Body of pancreas (tissue), 4 donors: ENCODE data around the gene GMPPA. TPM values are rescaled to one million over a fixed set of nuclear protein-coding genes. Genes with fewer than 3 reads are reported as not detected.

Experiments
- ATAC-seq: fragments of 150-250 bp; one replicate; pipeline ENCODE4 v1.9.1; 2016
- DNase-seq, 4 donors: peaks; one replicate each; pipeline ENCODE4 v3.0.0-alpha.2; 2019
- H3K27ac ChIP-seq, 4 donors: fragments of 200-600 bp; sonication (generic); 1 replicate in 3 of 4; 2 replicates in 1 of 4; pipeline versions ENCODE4 v1.5.1 to v1.6.1; 2016 to 2019; ENCODE audit warnings: mild to moderate bottlenecking in 1 of 4, mixed read lengths in 1 of 4, moderate library complexity in 1 of 4
- H3K27me3 ChIP-seq, 2 donors: fragments of 200-600 bp; sonication (generic); one replicate each; pipeline ENCODE4 v1.6.0; 2016; ENCODE audit warnings: mild to moderate bottlenecking in 1 of 2
- H3K36me3 ChIP-seq, 2 donors: fragments of 200-600 bp; sonication (generic); replicated peaks in 1 of 2; 2 replicates each; pipeline ENCODE4 v1.5.1; 2016; ENCODE audit warnings: low read depth in 2 of 2; ENCODE audit not compliant: insufficient read depth in 1 of 2
- H3K4me1 ChIP-seq: fragments of 200-600 bp; sonication (generic); one replicate; pipeline ENCODE4 v1.6.0; 2016
- H3K4me3 ChIP-seq, 2 donors: fragments of 200-600 bp; sonication (generic); 1 replicate in 1 of 2; 2 replicates in 1 of 2; pipeline ENCODE4 v1.5.1; 2016 to 2019
- H3K9me3 ChIP-seq, 3 donors: fragments of 200-600 bp; sonication (generic); 1 replicate in 2 of 3; 2 replicates in 1 of 3; pipeline ENCODE4 v1.5.1; 2016
- POLR2A ChIP-seq, 3 donors: fragments of 450-650 bp; IDR thresholded peaks; one replicate each; pipeline ENCODE4 v1.6.1; 2016; ENCODE audit warnings: antibody characterized with exemption in 3 of 3, mild to moderate bottlenecking in 2 of 3
- WGBS, 2 donors: methylation state at CpG; one replicate each; pipeline ENCODE4 v1.1.5; 2017; 5-methylcytosine and 5-hydroxymethylcytosine counted together
- intact Hi-C: fragments of 100-400 bp; cut with DNase I; formaldehyde crosslinking; loops from one replicate; pipeline ENCODE4 v1.15.1; 2023
- total RNA-seq, 2 donors: library from RNA; depleted of rRNA; stranded (reverse); fragments of >200 nt; gene quantifications; one replicate each; pipeline ENCODE4 v1.1.0, GENCODE V29; 2016
- TF ChIP-seq, protein P1 (sequence below), 7 experiments: fragments of 450-650 bp in 4 of 7; fragments of 200-600 bp in 3 of 7; sonication (generic) in 3 of 7; IDR thresholded peaks; one replicate each; pipeline ENCODE4 v1.5.1; 2016 to 2019; ENCODE audit warnings: antibody characterized with exemption in 7 of 7

Gene GMPPA
- total RNA-seq, 2 donors from 2014 or later, result 40.5 to 57.4 TPM

DNA sequence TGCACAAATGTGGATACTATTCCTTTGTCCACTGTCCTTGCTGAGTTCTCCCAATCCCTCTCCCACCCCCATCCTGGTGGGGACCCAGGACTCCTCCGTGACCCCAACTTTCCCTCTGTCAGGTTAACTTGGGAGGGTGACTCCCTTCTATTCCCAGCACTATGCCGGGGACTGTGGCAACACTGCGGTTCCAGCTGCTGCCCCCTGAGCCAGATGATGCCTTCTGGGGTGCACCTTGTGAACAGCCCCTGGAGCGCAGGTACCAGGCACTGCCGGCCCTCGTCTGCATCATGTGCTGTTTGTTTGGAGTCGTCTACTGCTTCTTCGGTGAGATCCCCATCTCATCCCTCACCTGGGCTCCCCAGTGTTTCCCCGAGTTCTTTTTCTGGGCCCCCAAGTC, 45.9 kb downstream of the GMPPA start:
- ATAC-seq, result no peak
- H3K27ac ChIP-seq, result peak overlapping the region in 3 of 4 donors; percentile 97 to 98 (median 97)
- TF ChIP-seq, protein P1, sequence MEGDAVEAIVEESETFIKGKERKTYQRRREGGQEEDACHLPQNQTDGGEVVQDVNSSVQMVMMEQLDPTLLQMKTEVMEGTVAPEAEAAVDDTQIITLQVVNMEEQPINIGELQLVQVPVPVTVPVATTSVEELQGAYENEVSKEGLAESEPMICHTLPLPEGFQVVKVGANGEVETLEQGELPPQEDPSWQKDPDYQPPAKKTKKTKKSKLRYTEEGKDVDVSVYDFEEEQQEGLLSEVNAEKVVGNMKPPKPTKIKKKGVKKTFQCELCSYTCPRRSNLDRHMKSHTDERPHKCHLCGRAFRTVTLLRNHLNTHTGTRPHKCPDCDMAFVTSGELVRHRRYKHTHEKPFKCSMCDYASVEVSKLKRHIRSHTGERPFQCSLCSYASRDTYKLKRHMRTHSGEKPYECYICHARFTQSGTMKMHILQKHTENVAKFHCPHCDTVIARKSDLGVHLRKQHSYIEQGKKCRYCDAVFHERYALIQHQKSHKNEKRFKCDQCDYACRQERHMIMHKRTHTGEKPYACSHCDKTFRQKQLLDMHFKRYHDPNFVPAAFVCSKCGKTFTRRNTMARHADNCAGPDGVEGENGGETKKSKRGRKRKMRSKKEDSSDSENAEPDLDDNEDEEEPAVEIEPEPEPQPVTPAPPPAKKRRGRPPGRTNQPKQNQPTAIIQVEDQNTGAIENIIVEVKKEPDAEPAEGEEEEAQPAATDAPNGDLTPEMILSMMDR (IDR thresholded peaks at IDR 0.05), result no peak
- TF ChIP-seq POLR2A (IDR thresholded peaks at IDR 0.05), result no peak

DNA sequence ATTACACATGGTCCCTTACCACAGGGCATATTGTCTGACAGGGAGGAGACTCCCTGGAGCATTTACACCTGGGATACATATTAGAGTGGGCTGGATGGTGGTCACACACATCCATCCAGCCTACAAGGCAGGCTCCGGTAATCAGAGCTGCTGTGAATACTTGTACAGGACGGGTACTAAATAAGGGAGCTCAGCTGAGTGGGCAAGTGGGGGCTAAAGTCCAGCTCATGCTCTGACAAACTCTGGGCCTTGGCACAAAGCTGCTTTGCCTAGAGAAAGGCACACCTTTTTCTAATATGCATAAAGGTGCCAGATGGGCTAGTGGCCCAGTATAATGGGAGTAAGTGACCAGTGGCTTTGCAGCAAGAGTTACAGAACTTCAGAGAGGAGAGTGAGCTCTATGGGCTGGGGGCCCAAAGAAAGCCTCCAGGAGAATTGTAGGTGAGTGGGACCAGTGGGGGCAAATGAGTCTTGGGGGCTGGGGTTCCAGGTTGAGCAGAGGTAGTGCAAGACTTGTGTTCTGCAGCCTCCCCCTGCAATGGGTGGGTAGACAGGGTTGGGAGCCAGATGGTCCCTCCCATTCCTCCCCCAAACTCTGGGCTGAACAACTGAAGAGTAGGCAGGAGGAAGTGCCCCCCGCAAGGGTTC, 46.7 kb downstream of the GMPPA start:
- H3K4me3 ChIP-seq, result no peak overlapping the region
- 70 to 75% methylated on average over 3 of the region's 3 CpGs for WGBS, 2 donors
- intact Hi-C loops, result no loop called here

More for the DNA sequence above, 45.9 kb downstream of the GMPPA start:
- 23 to 31% methylated on average over 9 of the region's 9 CpGs for WGBS, 2 donors
- no peak for DNase-seq
- Histone ChIP-seq H3K36me3 (peaks cover 0 to 11% of the 10 kb centered on the region in 2 donors), H3K4me1 (peaks cover 29% of the 10 kb centered on the region), H3K9me3 (no peaks in the 10 kb centered on the region), H3K27me3 (no peaks in the 10 kb centered on the region), H3K4me3 (peak overlapping the region; percentile 50 to 92)
- intact Hi-C loops, result no loop called here

DNA sequence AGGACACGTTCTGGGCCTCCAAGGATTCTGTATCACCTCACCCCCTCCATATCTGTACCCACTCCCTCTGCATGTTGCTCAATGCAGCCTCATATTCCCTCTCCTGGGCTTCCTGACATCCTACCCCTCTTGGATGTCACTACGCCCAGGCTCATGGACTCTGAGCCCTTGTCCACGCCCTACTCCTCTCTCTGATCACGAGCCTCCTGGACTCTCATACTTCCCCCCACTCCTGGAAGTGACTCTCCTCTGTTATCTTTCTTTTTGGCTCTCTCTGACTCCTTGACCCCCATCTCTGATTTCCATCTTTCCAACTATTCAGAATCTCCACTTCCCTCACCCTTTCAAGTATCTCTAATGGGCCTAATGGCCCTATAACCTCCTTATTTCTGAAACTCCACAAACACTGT, 47.3 kb downstream of the GMPPA start:
- Histone ChIP-seq H3K36me3 (peaks cover 0 to 4% of the 10 kb centered on the region in 2 donors), H3K9me3 (no peaks in the 10 kb centered on the region), H3K27me3 (no peaks in the 10 kb centered on the region), H3K4me1 (peaks cover 27% of the 10 kb centered on the region), H3K4me3 (no peak overlapping the region), H3K27ac (no peak overlapping the region)
- ATAC-seq (no peak), DNase-seq (no peak)
- 75 to 79% methylated on average over 4 of the region's 4 CpGs for WGBS, 2 donors
- no peak for TF ChIP-seq POLR2A (IDR thresholded peaks at IDR 0.05)
- TF ChIP-seq, protein P1 (IDR thresholded peaks at IDR 0.05), result no peak
- intact Hi-C loops, result no loop called here

More for the DNA sequence above, 46.7 kb downstream of the GMPPA start:
- DNase-seq (no peak), ATAC-seq (no peak)
- Histone ChIP-seq H3K27ac (no peak overlapping the region), H3K27me3 (no peaks in the 10 kb centered on the region), H3K4me1 (peaks cover 29% of the 10 kb centered on the region), H3K9me3 (no peaks in the 10 kb centered on the region), H3K36me3 (peaks cover 0 to 6% of the 10 kb centered on the region in 2 donors)
- TF ChIP-seq, protein P1 (IDR thresholded peaks at IDR 0.05), result no peak
- no peak for TF ChIP-seq POLR2A (IDR thresholded peaks at IDR 0.05)

DNA sequence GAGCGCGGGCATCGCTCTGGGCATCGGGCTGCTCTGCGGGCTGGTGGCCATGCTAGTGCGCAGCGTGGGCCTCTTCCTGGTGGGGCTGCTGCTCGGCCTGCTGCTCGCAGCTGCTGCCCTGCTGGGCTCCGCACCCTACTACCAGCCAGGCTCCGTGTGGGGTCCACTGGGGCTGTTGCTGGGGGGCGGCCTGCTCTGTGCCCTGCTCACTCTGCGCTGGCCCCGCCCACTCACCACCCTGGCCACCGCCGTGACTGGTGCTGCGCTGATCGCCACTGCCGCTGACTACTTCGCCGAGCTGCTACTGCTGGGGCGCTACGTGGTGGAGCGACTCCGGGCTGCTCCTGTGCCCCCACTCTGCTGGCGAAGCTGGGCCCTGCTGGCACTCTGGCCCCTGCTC, 48.9 kb downstream of the GMPPA start:
- Histone ChIP-seq H3K27ac (no peak overlapping the region), H3K4me3 (no peak overlapping the region), H3K9me3 (no peaks in the 10 kb centered on the region), H3K36me3 (no peaks in the 10 kb centered on the region), H3K27me3 (no peaks in the 10 kb centered on the region), H3K4me1 (peaks cover 20% of the 10 kb centered on the region)
- intact Hi-C loops, result no loop called here
- WGBS, 2 donors, result 94 to 97% methylated on average over 7 to 21 of the region's 26 CpGs
- no peak for TF ChIP-seq POLR2A (IDR thresholded peaks at IDR 0.05)
- TF ChIP-seq, protein P1 (IDR thresholded peaks at IDR 0.05), result no peak
- ATAC-seq, result no peak
- DNase-seq, result peak in 1 of 4 donors; percentile 11

DNA sequence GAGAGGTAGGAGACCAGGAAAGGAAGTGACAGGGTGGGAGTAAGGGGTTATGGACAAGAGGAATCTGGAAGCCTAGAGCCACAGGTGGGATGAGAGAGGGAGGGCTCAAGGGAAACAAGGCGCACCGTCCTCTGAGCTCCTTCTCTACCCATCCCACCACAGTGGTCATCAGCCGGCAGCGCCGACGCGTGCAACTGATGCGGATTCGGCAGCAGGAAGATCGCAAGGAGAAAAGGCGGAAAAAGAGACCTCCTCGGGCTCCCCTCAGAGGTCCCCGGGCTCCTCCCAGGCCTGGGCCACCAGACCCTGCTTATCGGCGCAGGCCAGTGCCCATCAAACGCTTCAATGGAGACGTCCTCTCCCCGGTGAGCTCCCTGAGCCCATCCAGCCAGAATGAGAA, 50.3 kb downstream of the GMPPA start:
- 97% methylated on average over 17 to 18 of the region's 18 CpGs for WGBS, 2 donors
- no peak for TF ChIP-seq POLR2A (IDR thresholded peaks at IDR 0.05)
- TF ChIP-seq, protein P1 (IDR thresholded peaks at IDR 0.05), result no peak
- DNase-seq, result no peak

More for the DNA sequence above, 50.3 kb downstream of the GMPPA start:
- Histone ChIP-seq H3K27me3 (no peaks in the 10 kb centered on the region), H3K4me1 (peaks cover 27% of the 10 kb centered on the region), H3K36me3 (no peaks in the 10 kb centered on the region), H3K4me3 (no peak overlapping the region), H3K27ac (no peak overlapping the region), H3K9me3 (no peaks in the 10 kb centered on the region)
- intact Hi-C loops, result no loop called here
- no peak for ATAC-seq
